HepG2 (cell line): ENCODE data around the gene SLC35B1. TPM values are rescaled to one million over a fixed set of nuclear protein-coding genes. Genes with fewer than 3 reads are reported as not detected.

Source experiments
- ARHGAP35 ChIP-seq: sonication (generic); formaldehyde crosslinking; IDR thresholded peaks from 2 replicates; pipeline ENCODE4 v1.9.0; 2022; ENCODE audit warnings: mild to moderate bottlenecking, inconsistent platforms, moderate library complexity, missing genetic modification reagents, borderline replicate concordance
- CBX1 ChIP-seq: IDR thresholded peaks from one replicate; pipeline ENCODE4 v1.6.1; 2016; ENCODE audit warnings: antibody characterized with exemption, low read depth
- PAWR ChIP-seq: sonication (generic); formaldehyde crosslinking; IDR thresholded peaks from 2 replicates; pipeline ENCODE4 v1.4.0; 2020; ENCODE audit warnings: missing genetic modification reagents, mild to moderate bottlenecking, borderline replicate concordance
- PCBP2 ChIP-seq: fragments of 200-400 bp; formaldehyde crosslinking; optimal IDR thresholded peaks from 2 replicates; pipeline ENCODE3; 2018; ENCODE audit warnings: low read length, low read depth; ENCODE audit not compliant: poor library complexity, severe bottlenecking
- SAP130 ChIP-seq: IDR thresholded peaks from 2 replicates; pipeline ENCODE4 v1.6.1; 2016; ENCODE audit warnings: low read depth
- TBP ChIP-seq: sonication (generic); formaldehyde crosslinking; IDR thresholded peaks from 2 replicates; pipeline ENCODE4 v1.5.0; 2020; ENCODE audit warnings: missing genetic modification reagents
- TBX2 ChIP-seq: sonication (generic); formaldehyde crosslinking; IDR thresholded peaks from 2 replicates; pipeline ENCODE4 v1.5.0; 2020; ENCODE audit warnings: missing genetic modification reagents, mild to moderate bottlenecking, borderline replicate concordance
- ZNF143 ChIP-seq: sonication (generic); formaldehyde crosslinking; IDR thresholded peaks from 2 replicates; pipeline ENCODE4 v1.4.0; 2020; ENCODE audit warnings: missing genetic modification reagents
- ZNF34 ChIP-seq: sonication (generic); formaldehyde crosslinking; IDR thresholded peaks from 2 replicates; pipeline ENCODE4 v1.4.0; 2020; ENCODE audit warnings: mild to moderate bottlenecking, missing genetic modification reagents, borderline replicate concordance
- ZNF543 ChIP-seq: sonication (generic); formaldehyde crosslinking; IDR thresholded peaks from 2 replicates; pipeline ENCODE4 v1.4.0; 2020; ENCODE audit warnings: mild to moderate bottlenecking, missing genetic modification reagents
- ZSCAN31 ChIP-seq: sonication (generic); formaldehyde crosslinking; IDR thresholded peaks from 2 replicates; pipeline ENCODE4 v1.5.0; 2020; ENCODE audit warnings: low read depth, mild to moderate bottlenecking, missing genetic modification reagents
- polyA plus RNA-seq, 8 experiments: library from polyadenylated mRNA; depleted of rRNA in 3 of 8; stranded (reverse) in 7 of 8; unstranded in 1 of 8; fragments of >200 nt; fragmentation: Illumina TruSeq in 4 of 8; extraction: Trizol in 4 of 8; gene quantifications; 2 replicates each; pipeline versions ENCODE4 v1.2.1 to v1.2.3, GENCODE V29; 2011 to 2016; ENCODE audit warnings: low read depth in 4 of 8, missing spikeins in 1 of 8, mixed read lengths in 1 of 8; ENCODE audit not compliant: insufficient read depth in 1 of 8
- total RNA-seq, 5 experiments: library from RNA; depleted of rRNA; stranded (reverse); fragments of >200 nt; fragmentation: Illumina TruSeq; extraction: Trizol; gene quantifications; 2 replicates each; pipeline ENCODE4 v1.2.3, GENCODE V29; 2016; ENCODE audit warnings: low read depth in 1 of 5
- TF ChIP-seq, protein P1 (sequence below): sonication (generic); formaldehyde crosslinking; IDR thresholded peaks from 2 replicates; pipeline ENCODE4 v1.5.0; 2020; ENCODE audit warnings: mild to moderate bottlenecking, missing genetic modification reagents
- TF ChIP-seq, protein P2 (sequence below), 2 experiments: sonication (generic) in 1 of 2; formaldehyde crosslinking in 1 of 2; IDR thresholded peaks; 2 replicates each; pipeline versions ENCODE4 v1.4.0 to v1.6.1; 2016 to 2020; ENCODE audit warnings: borderline replicate concordance in 1 of 2, low read depth in 1 of 2, mild to moderate bottlenecking in 1 of 2, missing genetic modification reagents in 1 of 2
- TF ChIP-seq, protein P3 (sequence below): IDR thresholded peaks from 2 replicates; pipeline ENCODE4 v1.6.1; 2016; ENCODE audit warnings: missing compliant biosample characterization, missing genetic modification reagents, borderline replicate concordance
- TF ChIP-seq, protein P4 (sequence below): sonication (generic); formaldehyde crosslinking; conservative IDR thresholded peaks from 2 replicates; pipeline ENCODE4 v1.4.0; 2020; ENCODE audit warnings: missing genetic modification reagents
- TF ChIP-seq, protein P5 (sequence below): sonication (generic); formaldehyde crosslinking; IDR thresholded peaks from 2 replicates; pipeline ENCODE4 v1.4.0; 2020; ENCODE audit warnings: mild to moderate bottlenecking, low read depth, missing genetic modification reagents

Gene SLC35B1
- total and polyA plus RNA-seq, 2 of the 13 experiments (the other 11 are each of a cell fraction or from before 2014, with no cell fraction given): 99.6 to 113 TPM

DNA sequence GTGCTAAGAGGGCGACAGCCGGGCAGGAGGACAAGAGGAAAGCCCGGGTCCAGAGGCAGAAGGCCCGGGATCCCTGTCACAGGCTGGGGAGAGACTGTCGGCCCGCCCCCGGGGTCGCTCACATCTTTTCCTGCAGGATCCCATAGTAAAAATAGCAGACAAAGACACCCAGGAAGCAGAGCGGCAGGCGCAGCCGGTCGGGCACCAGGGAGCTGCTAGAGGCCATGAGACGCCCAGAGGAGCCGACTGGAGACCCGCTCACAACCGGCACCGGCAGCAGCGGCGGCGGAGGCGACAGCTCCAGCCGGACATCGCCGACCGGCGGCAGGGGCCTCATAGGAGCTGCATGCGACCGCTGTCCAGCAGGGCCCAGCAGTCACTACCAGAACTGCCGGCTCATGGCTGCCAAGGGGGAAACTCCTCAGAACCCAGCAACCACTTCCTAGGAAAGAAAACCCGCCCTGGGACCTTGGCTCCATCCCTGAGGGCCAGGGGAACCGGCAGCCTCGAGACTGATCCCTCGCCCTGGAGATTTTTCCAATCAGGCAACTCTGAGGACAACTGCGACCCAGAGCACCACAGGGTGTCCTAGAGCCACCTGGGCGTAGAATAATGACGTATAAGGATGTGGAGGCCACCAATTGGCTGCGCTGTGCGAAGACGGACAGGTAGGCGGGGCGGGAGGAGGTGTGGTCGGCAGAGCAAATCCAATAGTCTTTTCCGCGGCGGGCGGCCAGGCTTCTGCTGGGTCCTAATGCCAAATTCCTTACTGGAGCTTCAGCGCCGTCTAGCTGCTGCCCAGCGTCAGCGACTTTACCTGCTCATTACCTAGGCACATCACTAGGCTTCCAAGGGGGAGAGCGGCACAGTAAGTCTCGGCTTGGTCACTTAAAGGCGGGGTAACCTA is at the start of gene SLC35B1 (continued):
- TF ChIP-seq, protein P1, sequence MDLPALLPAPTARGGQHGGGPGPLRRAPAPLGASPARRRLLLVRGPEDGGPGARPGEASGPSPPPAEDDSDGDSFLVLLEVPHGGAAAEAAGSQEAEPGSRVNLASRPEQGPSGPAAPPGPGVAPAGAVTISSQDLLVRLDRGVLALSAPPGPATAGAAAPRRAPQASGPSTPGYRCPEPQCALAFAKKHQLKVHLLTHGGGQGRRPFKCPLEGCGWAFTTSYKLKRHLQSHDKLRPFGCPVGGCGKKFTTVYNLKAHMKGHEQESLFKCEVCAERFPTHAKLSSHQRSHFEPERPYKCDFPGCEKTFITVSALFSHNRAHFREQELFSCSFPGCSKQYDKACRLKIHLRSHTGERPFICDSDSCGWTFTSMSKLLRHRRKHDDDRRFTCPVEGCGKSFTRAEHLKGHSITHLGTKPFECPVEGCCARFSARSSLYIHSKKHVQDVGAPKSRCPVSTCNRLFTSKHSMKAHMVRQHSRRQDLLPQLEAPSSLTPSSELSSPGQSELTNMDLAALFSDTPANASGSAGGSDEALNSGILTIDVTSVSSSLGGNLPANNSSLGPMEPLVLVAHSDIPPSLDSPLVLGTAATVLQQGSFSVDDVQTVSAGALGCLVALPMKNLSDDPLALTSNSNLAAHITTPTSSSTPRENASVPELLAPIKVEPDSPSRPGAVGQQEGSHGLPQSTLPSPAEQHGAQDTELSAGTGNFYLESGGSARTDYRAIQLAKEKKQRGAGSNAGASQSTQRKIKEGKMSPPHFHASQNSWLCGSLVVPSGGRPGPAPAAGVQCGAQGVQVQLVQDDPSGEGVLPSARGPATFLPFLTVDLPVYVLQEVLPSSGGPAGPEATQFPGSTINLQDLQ (CRISPR knock-in tag): 0 out of 2 replicates have a peak, but pooled peaks have one; percentile 58
- TF ChIP-seq ZNF543 (peak; percentile 79; the same call in 1 of the 2 replicates), PCBP2 (no peak), ZNF34 (peak; percentile 99), TBX2 (CRISPR knock-in tag) (peak; percentile 85), ARHGAP35 (CRISPR knock-in tag) (0 out of 2 replicates have a peak, but pooled peaks have one; percentile 35), CBX1 (peak; percentile 56), ZNF143 (CRISPR knock-in tag) (peak; percentile 46), PAWR (CRISPR knock-in tag) (no peak), SAP130 (CRISPR knock-in tag) (peak; percentile 91), ZSCAN31 (CRISPR knock-in tag) (peak; percentile 51), TBP (CRISPR knock-in tag) (no peak)
- TF ChIP-seq, protein P2, sequence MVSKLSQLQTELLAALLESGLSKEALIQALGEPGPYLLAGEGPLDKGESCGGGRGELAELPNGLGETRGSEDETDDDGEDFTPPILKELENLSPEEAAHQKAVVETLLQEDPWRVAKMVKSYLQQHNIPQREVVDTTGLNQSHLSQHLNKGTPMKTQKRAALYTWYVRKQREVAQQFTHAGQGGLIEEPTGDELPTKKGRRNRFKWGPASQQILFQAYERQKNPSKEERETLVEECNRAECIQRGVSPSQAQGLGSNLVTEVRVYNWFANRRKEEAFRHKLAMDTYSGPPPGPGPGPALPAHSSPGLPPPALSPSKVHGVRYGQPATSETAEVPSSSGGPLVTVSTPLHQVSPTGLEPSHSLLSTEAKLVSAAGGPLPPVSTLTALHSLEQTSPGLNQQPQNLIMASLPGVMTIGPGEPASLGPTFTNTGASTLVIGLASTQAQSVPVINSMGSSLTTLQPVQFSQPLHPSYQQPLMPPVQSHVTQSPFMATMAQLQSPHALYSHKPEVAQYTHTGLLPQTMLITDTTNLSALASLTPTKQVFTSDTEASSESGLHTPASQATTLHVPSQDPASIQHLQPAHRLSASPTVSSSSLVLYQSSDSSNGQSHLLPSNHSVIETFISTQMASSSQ (IDR thresholded peaks at IDR 0.05; ENCODE audit: low read depth): 0 out of 2 replicates have a peak, but pooled peaks have one; percentile 3
- TF ChIP-seq, protein P2 (CRISPR knock-in tag; IDR thresholded peaks at IDR 0.05; ENCODE audit: borderline replicate concordance): peak; percentile 44; the same call in 1 of the 2 replicates
- TF ChIP-seq, protein P3, sequence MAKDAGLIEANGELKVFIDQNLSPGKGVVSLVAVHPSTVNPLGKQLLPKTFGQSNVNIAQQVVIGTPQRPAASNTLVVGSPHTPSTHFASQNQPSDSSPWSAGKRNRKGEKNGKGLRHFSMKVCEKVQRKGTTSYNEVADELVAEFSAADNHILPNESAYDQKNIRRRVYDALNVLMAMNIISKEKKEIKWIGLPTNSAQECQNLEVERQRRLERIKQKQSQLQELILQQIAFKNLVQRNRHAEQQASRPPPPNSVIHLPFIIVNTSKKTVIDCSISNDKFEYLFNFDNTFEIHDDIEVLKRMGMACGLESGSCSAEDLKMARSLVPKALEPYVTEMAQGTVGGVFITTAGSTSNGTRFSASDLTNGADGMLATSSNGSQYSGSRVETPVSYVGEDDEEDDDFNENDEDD: peak; percentile 74; the same call in 1 of the 2 replicates
- TF ChIP-seq, protein P4, sequence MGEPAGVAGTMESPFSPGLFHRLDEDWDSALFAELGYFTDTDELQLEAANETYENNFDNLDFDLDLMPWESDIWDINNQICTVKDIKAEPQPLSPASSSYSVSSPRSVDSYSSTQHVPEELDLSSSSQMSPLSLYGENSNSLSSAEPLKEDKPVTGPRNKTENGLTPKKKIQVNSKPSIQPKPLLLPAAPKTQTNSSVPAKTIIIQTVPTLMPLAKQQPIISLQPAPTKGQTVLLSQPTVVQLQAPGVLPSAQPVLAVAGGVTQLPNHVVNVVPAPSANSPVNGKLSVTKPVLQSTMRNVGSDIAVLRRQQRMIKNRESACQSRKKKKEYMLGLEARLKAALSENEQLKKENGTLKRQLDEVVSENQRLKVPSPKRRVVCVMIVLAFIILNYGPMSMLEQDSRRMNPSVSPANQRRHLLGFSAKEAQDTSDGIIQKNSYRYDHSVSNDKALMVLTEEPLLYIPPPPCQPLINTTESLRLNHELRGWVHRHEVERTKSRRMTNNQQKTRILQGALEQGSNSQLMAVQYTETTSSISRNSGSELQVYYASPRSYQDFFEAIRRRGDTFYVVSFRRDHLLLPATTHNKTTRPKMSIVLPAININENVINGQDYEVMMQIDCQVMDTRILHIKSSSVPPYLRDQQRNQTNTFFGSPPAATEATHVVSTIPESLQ (CRISPR knock-in tag): 0 out of 2 replicates have a peak, but pooled peaks have one; percentile 8
- TF ChIP-seq, protein P5, sequence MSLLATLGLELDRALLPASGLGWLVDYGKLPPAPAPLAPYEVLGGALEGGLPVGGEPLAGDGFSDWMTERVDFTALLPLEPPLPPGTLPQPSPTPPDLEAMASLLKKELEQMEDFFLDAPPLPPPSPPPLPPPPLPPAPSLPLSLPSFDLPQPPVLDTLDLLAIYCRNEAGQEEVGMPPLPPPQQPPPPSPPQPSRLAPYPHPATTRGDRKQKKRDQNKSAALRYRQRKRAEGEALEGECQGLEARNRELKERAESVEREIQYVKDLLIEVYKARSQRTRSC (CRISPR knock-in tag): no peak
